Upper lobe of right lung (tissue), 1 donor: ENCODE measurements around the gene HLA-DPB1. TPM values are rescaled to one million over a fixed set of nuclear protein-coding genes. Genes with fewer than 3 reads are reported as not detected.

Experiments
- ATAC-seq: fragments of 200-7000 bp; cut with Tn5 transposase; one replicate; pipeline ENCODE4 v1.9.1; 2020; ENCODE audit warnings: mild to moderate bottlenecking, moderate library complexity
- DNase-seq: peaks from one replicate; pipeline ENCODE4 v3.0.0-alpha.2; 2020
- H3K27ac ChIP-seq: fragments of 200-600 bp; one replicate; pipeline ENCODE4 v1.8.0; 2022
- H3K27me3 ChIP-seq: fragments of 200-600 bp; one replicate; pipeline ENCODE4 v1.8.0; 2022; ENCODE audit warnings: mild to moderate bottlenecking
- H3K36me3 ChIP-seq: fragments of 200-600 bp; one replicate; pipeline ENCODE4 v1.8.0; 2022
- H3K4me1 ChIP-seq: fragments of 200-600 bp; one replicate; pipeline ENCODE4 v1.8.0; 2022
- H3K4me3 ChIP-seq: fragments of 200-600 bp; one replicate; pipeline ENCODE4 v1.8.0; 2022; ENCODE audit warnings: mild to moderate bottlenecking
- H3K9me3 ChIP-seq: fragments of 200-600 bp; one replicate; pipeline ENCODE4 v1.8.0; 2022
- intact Hi-C: fragments of 100-400 bp; cut with DNase I; formaldehyde crosslinking; loops from one replicate; pipeline ENCODE4 v1.11.0; 2022
- total RNA-seq: library from RNA; stranded (reverse); fragmentation: NEBNext Ultra II Directional; extraction: Animal tissue kit (Norgen Biotek cat#: 25700); gene quantifications from one replicate; pipeline ENCODE4 v1.2.1, GENCODE V29; 2021
- TF ChIP-seq, protein P1 (sequence below): fragments of 200-600 bp; IDR thresholded peaks from one replicate; pipeline ENCODE4 v1.8.0; 2022; ENCODE audit warnings: antibody characterized with exemption
- donor health status: DM: no; HTN: yes; CAD: no; lungs with severe emphysema.

The HLA-DPB1 gene
- total RNA-seq, 1 donor from 2014 or later, result 385 TPM

DNA sequence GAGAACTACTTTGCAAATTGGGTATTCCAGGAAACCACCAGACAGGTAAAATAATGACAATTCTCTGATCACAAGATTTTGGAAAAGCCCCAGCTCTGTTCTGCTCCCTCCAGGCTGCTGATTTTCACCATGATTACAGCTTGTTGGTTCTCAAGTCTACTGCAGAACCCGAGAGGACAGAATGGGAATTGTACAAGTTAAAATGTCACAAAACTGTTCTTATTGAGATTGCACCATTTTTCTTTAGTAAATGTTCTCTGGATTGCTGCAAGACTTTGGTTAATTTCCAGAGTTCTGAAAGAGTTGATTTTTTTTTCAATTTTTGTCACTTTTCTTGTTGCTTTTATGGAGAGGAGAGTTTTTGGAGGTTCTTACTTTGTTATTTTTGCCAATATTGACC, 39.3 kb upstream of the HLA-DPB1 start:
- no peaks in the 10 kb centered on the region for H3K27me3 ChIP-seq
- H3K4me3 ChIP-seq, result no peak overlapping the region
- no peaks in the 10 kb centered on the region for H3K36me3 ChIP-seq
- H3K4me1 ChIP-seq, result no peaks in the 10 kb centered on the region
- TF ChIP-seq, protein P1, sequence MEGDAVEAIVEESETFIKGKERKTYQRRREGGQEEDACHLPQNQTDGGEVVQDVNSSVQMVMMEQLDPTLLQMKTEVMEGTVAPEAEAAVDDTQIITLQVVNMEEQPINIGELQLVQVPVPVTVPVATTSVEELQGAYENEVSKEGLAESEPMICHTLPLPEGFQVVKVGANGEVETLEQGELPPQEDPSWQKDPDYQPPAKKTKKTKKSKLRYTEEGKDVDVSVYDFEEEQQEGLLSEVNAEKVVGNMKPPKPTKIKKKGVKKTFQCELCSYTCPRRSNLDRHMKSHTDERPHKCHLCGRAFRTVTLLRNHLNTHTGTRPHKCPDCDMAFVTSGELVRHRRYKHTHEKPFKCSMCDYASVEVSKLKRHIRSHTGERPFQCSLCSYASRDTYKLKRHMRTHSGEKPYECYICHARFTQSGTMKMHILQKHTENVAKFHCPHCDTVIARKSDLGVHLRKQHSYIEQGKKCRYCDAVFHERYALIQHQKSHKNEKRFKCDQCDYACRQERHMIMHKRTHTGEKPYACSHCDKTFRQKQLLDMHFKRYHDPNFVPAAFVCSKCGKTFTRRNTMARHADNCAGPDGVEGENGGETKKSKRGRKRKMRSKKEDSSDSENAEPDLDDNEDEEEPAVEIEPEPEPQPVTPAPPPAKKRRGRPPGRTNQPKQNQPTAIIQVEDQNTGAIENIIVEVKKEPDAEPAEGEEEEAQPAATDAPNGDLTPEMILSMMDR, result no peak
- no peaks in the 10 kb centered on the region for H3K9me3 ChIP-seq
- DNase-seq (no peak), ATAC-seq (peak; percentile 26)
- intact Hi-C loops, result no loop called here
- H3K27ac ChIP-seq, result no peak overlapping the region

GRCh38 chr6:33040157-33040556, 35.6 kb upstream of the HLA-DPB1 start:
- intact Hi-C loops, result no loop called here

GRCh38 chr6:33049323-33050013, 26.3 kb upstream of the HLA-DPB1 start:
- intact Hi-C loops, result no loop called here

More at GRCh38 chr6:33040157-33040556, 35.6 kb upstream of the HLA-DPB1 start:
- no peak overlapping the region for H3K4me3 ChIP-seq
- no peak for ATAC-seq
- DNase-seq, result no peak
- H3K36me3 ChIP-seq, result no peaks in the 10 kb centered on the region
- H3K4me1 ChIP-seq, result no peaks in the 10 kb centered on the region
- H3K27ac ChIP-seq, result no peak overlapping the region
- no peaks in the 10 kb centered on the region for H3K27me3 ChIP-seq
- H3K9me3 ChIP-seq, result no peaks in the 10 kb centered on the region
- TF ChIP-seq, protein P1, result no peak

GRCh38 chr6:33050014-33050810, 25.6 kb upstream of the HLA-DPB1 start:
- H3K36me3 ChIP-seq, result no peaks in the 10 kb centered on the region
- no peak overlapping the region for H3K4me3 ChIP-seq
- no peaks in the 10 kb centered on the region for H3K4me1 ChIP-seq
- no peaks in the 10 kb centered on the region for H3K9me3 ChIP-seq
- H3K27ac ChIP-seq, result no peak overlapping the region
- intact Hi-C loops, result no loop called here
- no peak for DNase-seq
- H3K27me3 ChIP-seq, result peaks cover 5% of the 10 kb centered on the region
- peak; percentile 51 for ATAC-seq
- TF ChIP-seq, protein P1, result no peak

More at GRCh38 chr6:33049323-33050013, 26.3 kb upstream of the HLA-DPB1 start:
- no peaks in the 10 kb centered on the region for H3K9me3 ChIP-seq
- no peaks in the 10 kb centered on the region for H3K4me1 ChIP-seq
- no peak overlapping the region for H3K27ac ChIP-seq
- peaks cover 5% of the 10 kb centered on the region for H3K27me3 ChIP-seq
- no peaks in the 10 kb centered on the region for H3K36me3 ChIP-seq
- no peak for DNase-seq
- TF ChIP-seq, protein P1, result peak; percentile 14
- no peak for ATAC-seq
- H3K4me3 ChIP-seq, result no peak overlapping the region

DNA sequence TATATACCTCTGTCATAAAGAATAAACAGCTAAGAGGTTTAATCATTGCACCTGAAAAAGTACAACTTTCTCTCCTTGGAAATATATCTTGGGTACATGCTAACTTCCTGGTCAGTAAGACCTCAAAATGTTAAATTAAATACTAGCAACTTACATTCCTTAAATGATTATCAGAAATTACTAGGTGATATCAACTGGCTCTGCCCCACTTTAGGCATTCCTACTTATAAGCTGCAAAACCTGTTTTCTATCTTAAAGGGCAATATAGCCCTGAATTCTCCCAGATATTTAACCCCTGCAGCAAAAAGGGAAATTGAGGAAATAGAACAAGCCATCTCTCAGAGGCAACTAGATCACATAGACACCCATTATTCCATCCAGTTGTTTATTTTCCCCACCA, 23.2 kb upstream of the HLA-DPB1 start:
- Histone ChIP-seq H3K4me1 (no peaks in the 10 kb centered on the region), H3K27ac (no peak overlapping the region), H3K4me3 (no peak overlapping the region), H3K36me3 (no peaks in the 10 kb centered on the region), H3K9me3 (no peaks in the 10 kb centered on the region), H3K27me3 (peaks cover 5% of the 10 kb centered on the region)
- TF ChIP-seq, protein P1, result no peak
- intact Hi-C loops, result no loop called here
- ATAC-seq, result no peak
- no peak for DNase-seq
